ENCODE data around the gene MRPL1. TPM values are rescaled to one million over a fixed set of nuclear protein-coding genes. Genes with fewer than 3 reads are reported as not detected.

The MRPL1 gene
- total and polyA plus RNA-seq, 2 of the 13 experiments (the other 11 are each of a cell fraction or from before 2014, with no cell fraction given), result 23.3 to 61.5 TPM

- peak; percentile 55; the same call in 1 of the 2 replicates for TF ChIP-seq FOXK1 (CRISPR knock-in tag; IDR thresholded peaks at IDR 0.05; ENCODE audit: borderline replicate concordance, low read depth)
- no peak; the same call in 1 of the 2 replicates for TF ChIP-seq ZNF225 (CRISPR knock-in tag; IDR thresholded peaks at IDR 0.05)
- peak; percentile 32; the same call in 1 of the 2 replicates for TF ChIP-seq ZNF431 (CRISPR knock-in tag; IDR thresholded peaks at IDR 0.05; ENCODE audit: borderline replicate concordance, low read depth)
- TF ChIP-seq SP5 (CRISPR knock-in tag; IDR thresholded peaks at IDR 0.05; ENCODE audit: borderline replicate concordance, low read depth), result peak; percentile 60
- peak; percentile 48 for TF ChIP-seq GATAD1 (CRISPR knock-in tag; IDR thresholded peaks at IDR 0.05)
- no peak for TF ChIP-seq ZNF24 (IDR thresholded peaks at IDR 0.05)
- TF ChIP-seq TAF15 (IDR thresholded peaks at IDR 0.05; ENCODE audit: low read depth, low read length, poor library complexity, severe bottlenecking), result no peak
- TF ChIP-seq ARID5B (CRISPR knock-in tag; IDR thresholded peaks at IDR 0.05), result peak; percentile 55; the same call in 1 of the 2 replicates
- peak; percentile 63; the same call in 1 of the 2 replicates for TF ChIP-seq TFDP1 (CRISPR knock-in tag; IDR thresholded peaks at IDR 0.05; ENCODE audit: borderline replicate concordance)
- TF ChIP-seq SOX6 (IDR thresholded peaks at IDR 0.05), result no peak
- peak; percentile 56 for TF ChIP-seq SOX6 (CRISPR knock-in tag; IDR thresholded peaks at IDR 0.05)
- TF ChIP-seq HOXA9 (CRISPR knock-in tag; IDR thresholded peaks at IDR 0.05; ENCODE audit: borderline replicate concordance), result no peak
- 0 out of 2 replicates have a peak, but pooled peaks have one; percentile 28 for TF ChIP-seq ZBTB7B (CRISPR knock-in tag; IDR thresholded peaks at IDR 0.05)
- peak; percentile 95; the same call in 1 of the 2 replicates for TF ChIP-seq MEIS1 (CRISPR knock-in tag; IDR thresholded peaks at IDR 0.05; ENCODE audit: borderline replicate concordance)
- no peak for TF ChIP-seq ZBTB14 (CRISPR knock-in tag; IDR thresholded peaks at IDR 0.05)
- peak; percentile 93 for TF ChIP-seq ZSCAN31 (CRISPR knock-in tag; IDR thresholded peaks at IDR 0.05; ENCODE audit: low read depth)
- peak; percentile 24; the same call in 1 of the 2 replicates for TF ChIP-seq ZBED4 (CRISPR knock-in tag; IDR thresholded peaks at IDR 0.05; ENCODE audit: borderline replicate concordance)
Observed at GRCh38 chr4:77819843-77820648, 42.6 kb upstream of the MRPL1 start (continued).
